Stomach (tissue), 9 donors: ENCODE data around the gene ELANE. TPM values are rescaled to one million over a fixed set of nuclear protein-coding genes. Genes with fewer than 3 reads are reported as not detected.
A peak's percentile ranks its signal among the peaks of the same experiment; 100 is the strongest.
"Not testable (repeated sequence)": the region's sequence is repeated elsewhere in the genome, so short reads cannot be mapped to it uniquely, and the experiment has no call there.

ENCODE experiments used
- DNase-seq, 2 donors: peaks; one replicate each; pipeline versions ENCODE4 v3.0.0 to v3.0.0-alpha.2; 2013 to 2019
- H3K27ac ChIP-seq, 5 donors: fragments of 200-600 bp in 4 of 5; sonication (generic) in 4 of 5; one replicate each; pipeline ENCODE4 v1.5.1; 2013 to 2019; ENCODE audit warnings: mild to moderate bottlenecking in 1 of 5, moderate library complexity in 1 of 5
- H3K27me3 ChIP-seq, 3 donors: fragments of 200-600 bp; sonication (generic); one replicate each; pipeline ENCODE4 v1.5.1; 2017 to 2019; ENCODE audit warnings: mixed run types in 1 of 3
- H3K36me3 ChIP-seq, 4 donors: fragments of 200-600 bp; sonication (generic); 1 replicate in 3 of 4; 2 replicates in 1 of 4; pipeline ENCODE4 v1.5.1; 2016 to 2019
- H3K4me1 ChIP-seq, 4 donors: fragments of 200-600 bp; sonication (generic); one replicate each; pipeline ENCODE4 v1.5.1; 2016 to 2019
- H3K4me3 ChIP-seq, 4 donors: fragments of 200-600 bp; sonication (generic) in 3 of 4; one replicate each; pipeline ENCODE4 v1.5.1; 2016 to 2019; ENCODE audit warnings: mild to moderate bottlenecking in 1 of 4
- H3K9me3 ChIP-seq, 4 donors: fragments of 200-600 bp; sonication (generic); one replicate each; pipeline ENCODE4 v1.5.1; 2016 to 2019
- CTCF ChIP-seq, 7 experiments: fragments of 450-650 bp in 4 of 7; fragments of 200-600 bp in 3 of 7; sonication (generic) in 3 of 7; IDR thresholded peaks; one replicate each; pipeline ENCODE4 v1.5.1; 2016 to 2019; ENCODE audit warnings: antibody characterized with exemption in 7 of 7, control low read depth in 2 of 7, mild to moderate bottlenecking in 1 of 7
- EP300 ChIP-seq: sonication (generic); formaldehyde crosslinking; IDR thresholded peaks from one replicate; pipeline ENCODE4 v1.6.1; 2017; ENCODE audit warnings: antibody characterized with exemption
- POLR2A ChIP-seq, 4 donors: fragments of 450-650 bp; IDR thresholded peaks; one replicate each; pipeline ENCODE4 v1.6.1; 2016; ENCODE audit warnings: antibody characterized with exemption in 4 of 4, control low read depth in 2 of 4, mild to moderate bottlenecking in 1 of 4, moderate library complexity in 1 of 4
- POLR2AphosphoS5 ChIP-seq, 3 donors: sonication (generic); formaldehyde crosslinking; IDR thresholded peaks; one replicate each; pipeline ENCODE4 v1.6.1; 2016; ENCODE audit warnings: antibody characterized with exemption in 3 of 3
- WGBS, 5 donors: extraction: QIAGEN DNeasy Blood & Tissue Kit in 3 of 5; methylation state at CpG; one replicate each; pipeline versions ENCODE4 v1.1.5 to v1.1.7; 2013 to 2018; 5-methylcytosine and 5-hydroxymethylcytosine counted together
- intact Hi-C: fragments of 100-400 bp; cut with DNase I; formaldehyde crosslinking; loops from one replicate; pipeline ENCODE4 v1.15.1; 2023; ENCODE audit warnings: low total_unique reads
- polyA plus RNA-seq, 3 donors: library from polyadenylated mRNA; stranded (reverse); fragments of 200-250 nt; gene quantifications; one replicate each; pipeline ENCODE4 v1.2.3, GENCODE V29; 2013
- total RNA-seq, 5 donors: library from RNA; depleted of rRNA; stranded (reverse); fragments of >200 nt; gene quantifications; one replicate each; pipeline versions ENCODE4 v1.1.0 to v1.2.3, GENCODE V29; 2014 to 2016
- donor health status: healthy with polysubstance abuse.
- donor health status: Bipolar disorder and iron deficiency.
- donor health status: healthy.

Gene ELANE
- total and polyA plus RNA-seq, 8 donors = 1.1 to 10.5 (median 3.2) TPM; not detected in 4

- H3K27ac ChIP-seq = no peak overlapping the region
- no peak for DNase-seq
- TF ChIP-seq POLR2AphosphoS5 (IDR thresholded peaks at IDR 0.05) (no peak), CTCF (IDR thresholded peaks at IDR 0.05) (no peak), POLR2A (IDR thresholded peaks at IDR 0.05) (no peak), EP300 (no peak)
- H3K9me3 ChIP-seq = no peaks in the 10 kb centered on the region
- H3K27me3 ChIP-seq = peaks cover 0 to 82% (median 48%) of the 10 kb centered on the region in 3 donors
- WGBS, 5 donors = 59 to 72% (median 66%) methylated on average over 29 to 36 of the region's 36 CpGs
- H3K4me1 ChIP-seq = no peaks in the 10 kb centered on the region
- intact Hi-C loops = no loop called here
- H3K36me3 ChIP-seq = no peaks in the 10 kb centered on the region
- no peak overlapping the region for H3K4me3 ChIP-seq
These were observed 16.8 kb upstream of the ELANE start for GRCh38 chr19:835210-835810.

DNA sequence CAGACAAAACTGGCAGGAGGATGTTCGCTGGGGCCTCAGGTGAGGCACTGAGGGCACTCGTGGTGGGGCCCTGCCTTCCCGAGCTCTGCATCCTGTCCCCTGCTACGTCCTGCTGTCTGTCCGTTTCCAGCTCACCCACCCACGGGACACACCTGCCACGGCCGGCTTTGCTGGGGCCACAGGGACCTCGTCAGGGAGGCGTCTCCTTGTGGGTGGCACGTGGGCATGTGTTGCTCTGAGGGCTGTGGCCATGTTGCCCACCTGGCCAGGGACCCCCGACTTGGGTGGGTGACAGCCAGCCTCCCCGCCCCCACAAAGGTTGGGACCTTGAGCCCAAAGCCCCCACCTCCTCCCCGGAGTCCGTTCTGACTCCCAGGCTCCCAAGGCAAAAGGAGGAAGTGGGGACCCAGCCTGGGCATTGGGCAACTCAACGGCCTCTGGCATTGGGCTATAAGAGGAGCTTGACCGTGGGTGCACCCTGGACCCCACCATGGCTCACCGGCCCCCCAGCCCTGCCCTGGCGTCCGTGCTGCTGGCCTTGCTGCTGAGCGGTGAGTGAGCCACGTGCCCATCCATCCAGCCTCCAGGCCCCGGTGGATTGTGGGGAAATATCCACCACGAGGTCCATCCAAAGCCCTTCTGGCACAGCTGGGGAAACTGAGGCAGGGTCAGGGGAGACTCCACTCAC is 11.4 kb upstream of the ELANE start, which contains the start of gene PRTN3:
Gene PRTN3, plus strand, starts transcription at position 481 of the 688 bp plus-strand sequence. Its CDS starts 10 bp downstream, at position 491.
- Histone ChIP-seq H3K27me3 (peaks cover 5 to 85% (median 55%) of the 10 kb centered on the region in 3 donors), H3K9me3 (no peaks in the 10 kb centered on the region), H3K4me3 (no peak within 1 kb of the TSS), H3K4me1 (peaks cover 10 to 22% (median 14%) of the 10 kb centered on the region in 4 donors), H3K27ac (no peak within 1 kb of the TSS), H3K36me3 (no peaks in the 10 kb centered on the region)
- 61 to 66% (median 61%) methylated on average over 12 to 24 of the region's 24 CpGs for WGBS, 5 donors
- intact Hi-C loops = no loop called here
- TF ChIP-seq CTCF (IDR thresholded peaks at IDR 0.05) (no peak), POLR2A (IDR thresholded peaks at IDR 0.05) (no peak), POLR2AphosphoS5 (IDR thresholded peaks at IDR 0.05) (no peak), EP300 (no peak)
- DNase-seq = no peak

- H3K36me3 ChIP-seq, H3K4me3 ChIP-seq, H3K9me3 ChIP-seq, intact Hi-C loops, DNase-seq, H3K27ac ChIP-seq: not testable (repeated sequence)
- 71 to 84% (median 81%) methylated on average over 7 of the region's 7 CpGs for WGBS, 5 donors
- Histone ChIP-seq H3K4me1 (peaks cover 10 to 26% (median 18%) of the 10 kb centered on the region in 4 donors), H3K27me3 (peaks cover 5 to 90% (median 54%) of the 10 kb centered on the region in 3 donors)
These were observed 9.3 kb upstream of the ELANE start for GRCh38 chr19:842802-843179.

DNA sequence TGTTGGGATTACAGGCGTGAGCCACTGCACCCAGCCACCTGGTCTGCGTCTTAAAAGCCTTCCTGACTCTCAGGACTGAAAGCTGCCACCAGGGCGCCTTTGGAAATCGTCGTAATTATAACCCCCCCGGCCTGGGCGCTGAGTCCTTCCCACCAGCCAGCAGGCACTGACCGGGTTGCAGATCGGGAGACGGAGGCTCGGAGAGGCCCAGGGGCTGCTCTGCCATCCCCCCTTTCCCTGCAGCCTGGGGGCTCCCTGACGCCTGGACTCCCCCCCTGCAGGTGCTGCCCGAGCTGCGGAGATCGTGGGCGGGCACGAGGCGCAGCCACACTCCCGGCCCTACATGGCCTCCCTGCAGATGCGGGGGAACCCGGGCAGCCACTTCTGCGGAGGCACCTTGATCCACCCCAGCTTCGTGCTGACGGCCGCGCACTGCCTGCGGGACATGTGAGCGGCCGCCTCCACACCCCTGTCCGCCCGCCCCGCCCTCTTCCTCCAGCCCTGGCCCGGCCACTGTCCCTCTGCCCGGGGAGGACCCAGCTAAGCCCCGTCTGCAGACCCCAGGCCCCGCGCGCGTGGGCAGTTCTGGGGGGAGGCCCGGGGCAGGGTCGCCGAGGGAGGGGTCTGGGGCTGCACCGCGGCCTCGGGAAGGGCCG is 8.8 kb upstream of the ELANE start:
- H3K27me3 ChIP-seq = peaks cover 5 to 95% (median 60%) of the 10 kb centered on the region in 3 donors
- TF ChIP-seq CTCF (IDR thresholded peaks at IDR 0.05) (peak in 1 of 7 experiments; percentile 15), POLR2AphosphoS5 (IDR thresholded peaks at IDR 0.05) (no peak)
- no peak overlapping the region for H3K27ac ChIP-seq
- peaks cover 10 to 29% (median 18%) of the 10 kb centered on the region in 4 donors for H3K4me1 ChIP-seq
- intact Hi-C loops = no loop called here
- 4 to 12% (median 7%) methylated on average over 7 to 46 of the region's 46 CpGs for WGBS, 5 donors
- peak overlapping the region in 3 of 4 donors; percentile 22 to 34 (median 26) for H3K4me3 ChIP-seq
- peak; percentile 58 to 63 for DNase-seq
- no peaks in the 10 kb centered on the region for H3K36me3 ChIP-seq
- no peaks in the 10 kb centered on the region for H3K9me3 ChIP-seq
